NCI-H345 (cell line): ENCODE measurements around the gene MAGEB17.

ENCODE experiments used
- DNase-seq: peaks from one replicate; lab custom pipeline; 2025; lab: John Stamatoyannopoulos, UW

MAGEB17 gene

GRCh38 chrX:16208601-16209000 lies 41.3 kb downstream of the MAGEB17 start:
- DNase-seq: no peak

DNA sequence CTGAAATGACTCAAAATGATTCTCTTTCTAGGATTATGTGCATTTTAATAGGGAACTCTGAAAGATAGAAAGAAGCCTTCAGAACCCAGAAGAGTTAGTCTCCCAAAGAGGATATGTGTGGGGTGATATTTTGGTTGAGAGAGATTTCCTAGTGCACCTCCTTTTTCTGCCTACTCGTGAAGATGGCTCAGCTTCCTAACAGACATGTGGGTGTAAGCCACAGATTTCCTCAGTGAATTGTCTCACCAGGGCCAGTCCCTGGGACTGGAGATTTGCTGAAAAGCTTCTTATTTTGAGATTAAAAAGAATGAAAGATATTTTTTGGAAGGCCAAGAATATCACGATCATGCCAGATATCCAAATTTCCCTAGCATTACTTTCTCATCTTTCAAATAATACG lies 42.8 kb downstream of the MAGEB17 start:
- DNase-seq: no peak

GRCh38 chrX:16212024-16212423 lies 44.7 kb downstream of the MAGEB17 start:
- DNase-seq: no peak

- no peak for DNase-seq
Measured at GRCh38 chrX:16212436-16212835, 45.2 kb downstream of the MAGEB17 start.

DNA sequence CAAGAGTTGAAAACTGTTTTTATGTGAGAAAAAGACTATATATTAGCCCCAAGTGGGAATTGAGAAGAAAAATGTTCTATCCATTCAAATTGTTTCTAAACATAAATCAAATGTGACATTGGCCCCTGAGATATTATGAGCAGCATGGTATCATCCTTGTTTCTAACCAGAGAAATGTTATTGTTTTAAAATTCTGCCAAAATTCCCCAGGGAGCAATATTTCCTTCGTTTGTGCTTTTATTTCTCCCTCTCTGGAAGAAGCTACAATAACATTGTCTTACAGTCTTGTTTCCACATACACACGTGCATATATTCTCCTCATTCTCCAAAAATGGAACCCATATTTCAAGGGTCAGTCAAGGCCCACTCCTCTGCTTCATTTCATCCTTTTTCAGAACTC lies 46.7 kb downstream of the MAGEB17 start:
- no peak for DNase-seq

GRCh38 chrX:16215660-16216059 lies 48.4 kb downstream of the MAGEB17 start:
- no peak for DNase-seq
